ENCODE data around the gene KCNK10.

DNA sequence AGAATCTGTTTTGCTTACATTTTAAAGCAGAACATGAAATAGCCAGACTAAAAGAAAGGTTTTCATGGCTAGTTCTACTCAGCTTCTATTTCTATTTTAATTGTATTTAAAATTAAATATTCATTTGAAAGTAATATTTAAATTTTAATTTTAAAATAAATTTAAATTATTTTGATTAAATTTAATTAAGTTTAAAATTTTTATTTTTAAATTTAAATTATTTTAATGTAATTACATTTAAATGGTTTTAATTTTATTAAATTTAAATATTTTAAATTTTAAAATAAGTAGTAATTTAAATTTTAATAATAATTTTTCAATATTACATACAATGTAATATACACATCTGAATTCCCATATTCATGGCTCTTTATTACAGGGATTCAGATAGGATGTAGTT, 17.3 kb upstream of the KCNK10 start:
- TF ChIP-seq POLR2A (IDR thresholded peaks at IDR 0.05; ENCODE audit: low read depth, low read length) (no peak), TAF1 (IDR thresholded peaks at IDR 0.05; ENCODE audit: low read depth, low read length) (no peak)

All from GM12891 (cell line).